Fibroblast of pulmonary artery (primary cell): ENCODE measurements around the gene APH1B.

Experiments
- DNase-seq: peaks from one replicate; pipeline ENCODE4 v3.0.0-alpha.2; 2010; ENCODE audit warnings: low read depth
- H3K4me3 ChIP-seq: replicated peaks from 2 replicates; pipeline ENCODE4 v1.5.1; 2011; ENCODE audit warnings: low read depth, mild to moderate bottlenecking, control low read depth, low read length, moderate library complexity
- TF ChIP-seq, protein P1 (sequence below): IDR thresholded peaks from 2 replicates; pipeline ENCODE4 v1.5.1; 2011; ENCODE audit warnings: mild to moderate bottlenecking, control low read depth, low read length, inconsistent platforms; ENCODE audit errors: missing control alignments

APH1B gene

GRCh38 chr15:63348392-63348791 lies 71.0 kb downstream of the APH1B start:
- DNase-seq = peak; percentile 82
- no peak overlapping the region for H3K4me3 ChIP-seq
- TF ChIP-seq, protein P1, sequence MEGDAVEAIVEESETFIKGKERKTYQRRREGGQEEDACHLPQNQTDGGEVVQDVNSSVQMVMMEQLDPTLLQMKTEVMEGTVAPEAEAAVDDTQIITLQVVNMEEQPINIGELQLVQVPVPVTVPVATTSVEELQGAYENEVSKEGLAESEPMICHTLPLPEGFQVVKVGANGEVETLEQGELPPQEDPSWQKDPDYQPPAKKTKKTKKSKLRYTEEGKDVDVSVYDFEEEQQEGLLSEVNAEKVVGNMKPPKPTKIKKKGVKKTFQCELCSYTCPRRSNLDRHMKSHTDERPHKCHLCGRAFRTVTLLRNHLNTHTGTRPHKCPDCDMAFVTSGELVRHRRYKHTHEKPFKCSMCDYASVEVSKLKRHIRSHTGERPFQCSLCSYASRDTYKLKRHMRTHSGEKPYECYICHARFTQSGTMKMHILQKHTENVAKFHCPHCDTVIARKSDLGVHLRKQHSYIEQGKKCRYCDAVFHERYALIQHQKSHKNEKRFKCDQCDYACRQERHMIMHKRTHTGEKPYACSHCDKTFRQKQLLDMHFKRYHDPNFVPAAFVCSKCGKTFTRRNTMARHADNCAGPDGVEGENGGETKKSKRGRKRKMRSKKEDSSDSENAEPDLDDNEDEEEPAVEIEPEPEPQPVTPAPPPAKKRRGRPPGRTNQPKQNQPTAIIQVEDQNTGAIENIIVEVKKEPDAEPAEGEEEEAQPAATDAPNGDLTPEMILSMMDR = no peak

GRCh38 chr15:63349156-63349555 lies 71.8 kb downstream of the APH1B start:
- TF ChIP-seq, protein P1 = no peak
- H3K4me3 ChIP-seq = no peak overlapping the region
- DNase-seq = no peak

- H3K4me3 ChIP-seq = no peak overlapping the region
- DNase-seq = no peak
- TF ChIP-seq, protein P1 = no peak
Observed at GRCh38 chr15:63349621-63350020, 72.2 kb downstream of the APH1B start.

- TF ChIP-seq, protein P1 = no peak
- no peak overlapping the region for H3K4me3 ChIP-seq
- DNase-seq = peak; percentile 39
Observed at GRCh38 chr15:63350178-63350621, 72.8 kb downstream of the APH1B start.

GRCh38 chr15:63351170-63351569 lies 73.8 kb downstream of the APH1B start:
- DNase-seq = no peak
- H3K4me3 ChIP-seq = no peak overlapping the region

DNA sequence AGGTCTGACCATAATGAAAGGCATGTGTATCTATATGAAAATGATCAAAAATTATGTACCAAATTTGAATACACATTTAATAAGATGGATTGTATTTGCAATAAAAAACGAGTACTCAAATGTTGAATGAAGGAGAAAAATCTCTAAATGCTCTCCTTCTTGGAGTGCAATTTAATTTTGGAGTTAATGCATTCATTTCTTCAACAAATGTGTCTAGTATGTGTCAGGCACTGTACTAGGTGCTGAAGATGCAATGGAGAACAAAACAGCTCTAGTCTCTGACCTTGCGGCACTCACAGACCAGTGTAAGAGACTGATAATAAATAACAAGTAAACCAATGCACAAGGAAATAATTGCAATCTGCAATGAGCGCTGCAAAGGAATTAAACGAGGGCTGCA lies 75.4 kb downstream of the APH1B start:
- no peak overlapping the region for H3K4me3 ChIP-seq
- TF ChIP-seq, protein P1 = no peak
- DNase-seq = no peak

More at GRCh38 chr15:63351170-63351569, 73.8 kb downstream of the APH1B start:
- TF ChIP-seq, protein P1 = no peak

GRCh38 chr15:63353261-63353660 lies 75.9 kb downstream of the APH1B start:
- TF ChIP-seq, protein P1 = no peak
- H3K4me3 ChIP-seq = no peak overlapping the region
- no peak for DNase-seq
